Mesendoderm (in vitro differentiated cells): ENCODE results near the gene ADH5.

Experiments used
- DNase-seq: peaks from one replicate; pipeline ENCODE4 v3.0.0; 2013
- H2AK5ac ChIP-seq: 2 replicates; pipeline ENCODE4 v1.6.1; 2013; ENCODE audit warnings: low read length, inconsistent platforms
- H2BK120ac ChIP-seq: 2 replicates; pipeline ENCODE4 v1.6.1; 2013; ENCODE audit warnings: low read depth, mild to moderate bottlenecking, low read length, moderate library complexity, mixed read lengths
- H2BK15ac ChIP-seq: replicated peaks from 2 replicates; pipeline ENCODE4 v1.6.1; 2013; ENCODE audit warnings: low read depth, mild to moderate bottlenecking, moderate library complexity
- H2BK5ac ChIP-seq: 2 replicates; pipeline ENCODE4 v1.6.1; 2013; ENCODE audit warnings: low read length, inconsistent platforms
- H3K18ac ChIP-seq: 2 replicates; pipeline ENCODE4 v1.6.1; 2013; ENCODE audit warnings: mild to moderate bottlenecking, low read length, mixed read lengths
- H3K23ac ChIP-seq: one replicate; pipeline ENCODE4 v1.6.1; 2013; ENCODE audit warnings: low read length
- H3K27ac ChIP-seq: 2 replicates; pipeline ENCODE4 v1.5.1; 2013; ENCODE audit warnings: low read depth, mild to moderate bottlenecking, inconsistent platforms, low read length, moderate library complexity
- H3K27me3 ChIP-seq: 2 replicates; pipeline ENCODE4 v1.6.1; 2013; ENCODE audit warnings: low read length, control low read depth, mild to moderate bottlenecking, inconsistent platforms; ENCODE audit not compliant: insufficient read depth, poor library complexity
- H3K36me3 ChIP-seq: 2 replicates; pipeline ENCODE4 v1.6.1; 2013; ENCODE audit warnings: low read length, inconsistent platforms; ENCODE audit not compliant: control insufficient read depth, insufficient read depth
- H3K4ac ChIP-seq: one replicate; pipeline ENCODE4 v1.6.1; 2013; ENCODE audit warnings: low read depth, mild to moderate bottlenecking, low read length, moderate library complexity
- H3K4me1 ChIP-seq: 2 replicates; pipeline ENCODE4 v1.6.1; 2013; ENCODE audit warnings: low read depth, low read length, inconsistent platforms; ENCODE audit not compliant: control insufficient read depth
- H3K4me2 ChIP-seq: 2 replicates; pipeline ENCODE4 v1.6.1; 2013; ENCODE audit warnings: low read length
- H3K4me3 ChIP-seq: 2 replicates; pipeline ENCODE4 v1.5.1; 2013; ENCODE audit warnings: mild to moderate bottlenecking, low read length
- H3K56ac ChIP-seq: one replicate; pipeline ENCODE4 v1.6.1; 2013; ENCODE audit warnings: low read length
- H3K79me1 ChIP-seq: 2 replicates; pipeline ENCODE4 v1.6.1; 2013; ENCODE audit warnings: low read length, inconsistent platforms
- H3K79me2 ChIP-seq: 2 replicates; pipeline ENCODE4 v1.6.1; 2013; ENCODE audit warnings: mild to moderate bottlenecking, low read length; ENCODE audit not compliant: control insufficient read depth, insufficient read depth
- H3K9ac ChIP-seq: 2 replicates; pipeline ENCODE4 v1.6.1; 2013; ENCODE audit warnings: low read length, inconsistent platforms
- H4K5ac ChIP-seq: one replicate; pipeline ENCODE4 v1.6.1; 2013; ENCODE audit warnings: low read length
- H4K8ac ChIP-seq: one replicate; pipeline ENCODE4 v1.6.1; 2013; ENCODE audit warnings: low read depth, mild to moderate bottlenecking, control low read depth, low read length, moderate library complexity
- WGBS: extraction: QIAGEN DNeasy Blood & Tissue Kit; methylation state at CpG from one replicate; pipeline ENCODE4 v1.1.7; 2013; ENCODE audit warnings: low lambda C conversion rate, missing lambda C conversion rate; ENCODE audit not compliant: insufficient coverage; ENCODE audit errors: extremely low coverage; 5-methylcytosine and 5-hydroxymethylcytosine counted together

ADH5 gene

DNA sequence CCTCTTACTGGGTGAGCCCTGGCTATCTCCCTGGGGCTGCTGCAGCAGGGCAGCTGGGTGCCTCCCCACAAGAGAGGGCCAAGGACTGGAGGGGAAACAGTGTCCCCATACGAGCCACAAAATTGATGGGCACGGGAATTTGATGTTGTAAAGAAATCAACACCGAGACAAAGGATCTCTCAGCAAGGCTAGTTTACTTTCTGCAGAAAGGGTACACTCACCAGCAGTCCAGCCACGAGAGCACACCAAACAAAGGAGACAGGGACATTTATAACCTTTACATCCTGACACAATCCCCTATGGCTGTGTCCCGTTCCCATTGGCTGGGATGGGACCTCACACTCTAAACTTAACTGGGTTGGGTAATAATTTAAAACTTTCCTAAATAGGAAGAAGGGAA lies 67.2 kb downstream of the ADH5 start:
- Histone ChIP-seq H3K79me1 (peaks cover 40% of the 10 kb centered on the region), H2BK15ac (no peak overlapping the region), H3K27ac (no peak overlapping the region), H4K5ac (no peak overlapping the region), H2BK120ac (no peak overlapping the region), H4K8ac (no peak overlapping the region), H2AK5ac (no peak overlapping the region), H3K4me2 (no peak overlapping the region), H3K23ac (no peak overlapping the region), H3K4me3 (no peak overlapping the region), H3K18ac (no peak overlapping the region), H2BK5ac (no peak overlapping the region), H3K36me3 (no peaks in the 10 kb centered on the region), H3K4me1 (peaks cover 4% of the 10 kb centered on the region), H3K27me3 (no peaks in the 10 kb centered on the region), H3K79me2 (peaks cover 83% of the 10 kb centered on the region), H3K9ac (no peak overlapping the region), H3K4ac (no peak overlapping the region), H3K56ac (no peak overlapping the region)
- no peak for DNase-seq
- no CpG with 5 or more reads among the region's 5 CpGs for WGBS
